Large intestine (tissue), 3 donors: Measurements from ENCODE around the gene RNF149. TPM values are rescaled to one million over a fixed set of nuclear protein-coding genes. Genes with fewer than 3 reads are reported as not detected.
"Not testable (repeated sequence)": the region's sequence is repeated elsewhere in the genome, so short reads cannot be mapped to it uniquely, and the experiment has no call there.

Experiments
- DNase-seq, 2 donors: peaks; one replicate each; pipeline versions ENCODE4 v3.0.0 to v3.0.0-alpha.2; 2013
- H3K27ac ChIP-seq: one replicate; pipeline ENCODE4 v1.5.1; 2013; ENCODE audit warnings: low read length
- H3K27me3 ChIP-seq: 2 replicates; pipeline ENCODE4 v1.6.1; 2013; ENCODE audit warnings: low read length; ENCODE audit not compliant: control insufficient read depth, insufficient read depth
- H3K36me3 ChIP-seq: 2 replicates; pipeline ENCODE4 v1.6.1; 2013; ENCODE audit warnings: low read length; ENCODE audit not compliant: control insufficient read depth, insufficient read depth
- H3K4me1 ChIP-seq: one replicate; pipeline ENCODE4 v1.6.1; 2013; ENCODE audit warnings: low read length; ENCODE audit not compliant: control insufficient read depth, insufficient read depth
- H3K4me3 ChIP-seq: one replicate; pipeline ENCODE4 v1.5.1; 2013; ENCODE audit warnings: low read length
- H3K9me3 ChIP-seq: one replicate; pipeline ENCODE4 v1.6.1; 2013; ENCODE audit warnings: mild to moderate bottlenecking, low read depth, low read length, moderate library complexity; ENCODE audit not compliant: control insufficient read depth
- WGBS: methylation state at CpG from one replicate; pipeline ENCODE4 v1.1.5; 2013; ENCODE audit warnings: low lambda C conversion rate; ENCODE audit not compliant: insufficient coverage; 5-methylcytosine and 5-hydroxymethylcytosine counted together
- polyA plus RNA-seq: library from polyadenylated mRNA; unstranded; fragments of 120-200 nt; gene quantifications from one replicate; pipeline ENCODE4 v1.2.1, GENCODE V29; 2013

RNF149 gene
- polyA plus RNA-seq, 1 donor = 68.9 TPM

DNA sequence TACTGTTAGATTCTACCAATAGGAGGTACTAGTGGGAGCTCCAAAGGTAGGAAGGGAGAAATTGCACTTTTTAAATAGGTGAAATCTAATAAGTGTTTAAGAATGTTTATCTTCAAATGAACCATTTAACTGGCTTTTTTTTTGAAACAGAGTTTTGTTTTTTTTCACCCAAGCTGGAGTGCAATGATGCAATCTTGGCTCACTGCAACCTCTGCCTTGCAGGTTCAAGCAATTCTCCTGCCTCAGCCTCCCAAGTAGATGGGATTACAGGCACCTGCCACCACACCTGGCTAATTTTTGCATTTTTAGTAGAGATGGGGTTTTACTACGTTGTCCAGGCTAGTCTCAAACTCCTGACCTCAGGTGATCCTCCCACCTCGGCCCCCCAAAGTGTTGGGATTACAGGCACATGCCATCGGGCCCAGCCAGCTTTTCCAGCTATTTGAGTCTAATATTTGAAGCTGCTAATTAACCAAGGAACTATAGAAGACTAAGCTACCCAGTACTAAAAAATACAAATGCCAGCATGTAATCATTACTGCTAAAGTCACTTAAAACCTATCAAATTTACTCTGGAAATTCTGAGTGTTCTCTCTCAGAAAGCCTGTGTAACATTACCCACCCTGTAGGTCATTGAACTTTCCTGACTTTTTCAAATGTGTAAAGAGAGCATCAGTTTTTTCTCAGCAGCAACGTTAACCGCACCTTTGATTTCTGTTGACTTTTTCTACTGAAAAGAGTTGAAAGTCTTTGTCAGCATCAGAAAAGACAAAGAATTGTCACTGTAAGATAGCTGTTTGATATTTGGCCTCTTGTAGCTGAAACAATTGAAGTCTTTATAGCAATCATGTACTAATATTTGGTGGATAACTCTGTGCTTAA, 24.6 kb upstream of the RNF149 start:
- no peak for DNase-seq
- Histone ChIP-seq H3K36me3 (no peaks in the 10 kb centered on the region), H3K9me3 (no peaks in the 10 kb centered on the region), H3K27me3 (no peaks in the 10 kb centered on the region), H3K4me1 (peaks cover 23% of the 10 kb centered on the region), H3K27ac (no peak overlapping the region), H3K4me3 (no peak overlapping the region)
- no CpG with 5 or more reads among the region's 5 CpGs for WGBS

DNA sequence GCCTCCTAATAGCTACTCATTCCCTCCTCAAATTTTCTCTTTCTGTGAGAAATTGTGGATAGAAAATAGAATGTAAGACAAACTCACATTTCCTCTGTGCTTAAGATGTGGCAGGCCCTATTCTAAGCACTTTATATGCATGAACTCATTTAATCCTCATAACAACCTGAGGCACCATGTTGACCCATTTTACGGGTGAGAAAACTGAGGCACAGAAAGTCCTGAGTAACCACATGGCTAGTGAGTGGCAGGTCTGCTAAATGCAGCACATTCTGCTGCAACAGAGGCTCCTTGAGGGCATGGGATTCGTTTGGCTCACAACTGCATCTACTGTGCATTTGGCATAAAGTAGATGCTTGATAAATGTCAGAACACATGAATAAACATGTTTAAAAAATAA, 22.7 kb upstream of the RNF149 start:
- no CpG with 5 or more reads among the region's 2 CpGs for WGBS
- Histone ChIP-seq H3K9me3 (no peaks in the 10 kb centered on the region), H3K4me1 (peaks cover 23% of the 10 kb centered on the region), H3K4me3 (no peak overlapping the region), H3K27me3 (no peaks in the 10 kb centered on the region), H3K27ac (no peak overlapping the region), H3K36me3 (no peaks in the 10 kb centered on the region)
- DNase-seq = no peak

DNA sequence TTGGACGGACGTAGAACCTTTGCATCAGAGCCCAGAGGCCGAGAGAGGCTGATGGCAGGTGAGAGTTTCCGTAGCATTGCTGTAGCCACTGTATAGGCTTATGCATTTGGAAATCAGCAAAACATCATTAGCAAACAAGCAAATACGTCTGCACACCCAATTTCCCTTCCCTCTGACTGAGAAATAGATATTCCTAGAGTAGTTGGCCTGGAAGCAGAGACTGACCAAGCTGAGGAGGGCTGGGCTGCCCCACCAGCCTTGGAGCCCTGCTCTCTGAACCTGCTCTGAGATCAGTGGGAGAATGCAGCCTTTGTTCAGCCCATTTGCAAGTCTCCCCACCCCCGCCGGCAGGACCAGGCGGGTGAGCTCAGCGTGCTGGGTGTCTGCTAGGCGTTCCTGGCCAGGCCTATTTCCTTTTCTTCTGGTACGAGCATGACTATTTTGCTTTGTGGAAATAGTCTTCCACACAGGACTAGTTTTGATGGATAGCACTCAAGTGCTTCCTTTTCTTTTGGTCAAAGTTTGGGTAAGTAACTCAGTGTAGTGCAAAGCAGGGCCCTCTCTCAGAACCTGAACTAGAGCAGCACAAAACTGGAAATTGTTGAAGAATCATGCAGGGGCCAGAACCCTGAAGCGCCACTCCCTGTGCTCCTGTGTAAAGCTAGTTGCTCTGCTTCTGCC, 21.9 kb upstream of the RNF149 start:
- DNase-seq = peak; percentile 26 to 64
- Histone ChIP-seq H3K9me3 (no peaks in the 10 kb centered on the region), H3K27ac (peak overlapping the region; percentile 22), H3K4me3 (no peak overlapping the region), H3K4me1 (peaks cover 23% of the 10 kb centered on the region), H3K36me3 (no peaks in the 10 kb centered on the region), H3K27me3 (no peaks in the 10 kb centered on the region)
- WGBS = no CpG with 5 or more reads among the region's 12 CpGs

DNA sequence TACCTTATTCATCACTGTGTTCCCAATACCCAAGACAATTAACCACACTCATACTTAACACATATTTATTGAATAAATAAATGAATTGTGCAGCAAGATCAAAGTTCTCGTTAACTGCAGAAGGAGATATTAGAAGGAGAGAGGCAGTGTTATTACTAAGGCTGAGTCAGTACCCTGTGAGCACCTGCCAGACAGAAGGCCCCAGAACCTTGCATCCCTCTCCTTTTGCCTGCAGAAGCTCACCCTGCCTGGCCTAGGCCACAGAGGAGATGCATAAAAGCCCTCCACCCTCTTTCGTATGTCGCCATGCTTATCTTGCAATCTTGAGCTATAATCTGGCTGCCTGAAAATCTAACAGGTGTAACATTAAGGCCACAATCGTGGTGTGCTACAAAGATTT, 20.5 kb upstream of the RNF149 start:
- H3K27me3 ChIP-seq = no peaks in the 10 kb centered on the region
- WGBS = 40% methylated on average over 1 of the region's 4 CpGs
- H3K9me3 ChIP-seq = no peaks in the 10 kb centered on the region
- no peaks in the 10 kb centered on the region for H3K36me3 ChIP-seq
- DNase-seq = peak in 1 of 2 donors; percentile 57
- H3K27ac ChIP-seq = peak overlapping the region; percentile 20
- no peak overlapping the region for H3K4me3 ChIP-seq
- H3K4me1 ChIP-seq = peaks cover 23% of the 10 kb centered on the region

DNA sequence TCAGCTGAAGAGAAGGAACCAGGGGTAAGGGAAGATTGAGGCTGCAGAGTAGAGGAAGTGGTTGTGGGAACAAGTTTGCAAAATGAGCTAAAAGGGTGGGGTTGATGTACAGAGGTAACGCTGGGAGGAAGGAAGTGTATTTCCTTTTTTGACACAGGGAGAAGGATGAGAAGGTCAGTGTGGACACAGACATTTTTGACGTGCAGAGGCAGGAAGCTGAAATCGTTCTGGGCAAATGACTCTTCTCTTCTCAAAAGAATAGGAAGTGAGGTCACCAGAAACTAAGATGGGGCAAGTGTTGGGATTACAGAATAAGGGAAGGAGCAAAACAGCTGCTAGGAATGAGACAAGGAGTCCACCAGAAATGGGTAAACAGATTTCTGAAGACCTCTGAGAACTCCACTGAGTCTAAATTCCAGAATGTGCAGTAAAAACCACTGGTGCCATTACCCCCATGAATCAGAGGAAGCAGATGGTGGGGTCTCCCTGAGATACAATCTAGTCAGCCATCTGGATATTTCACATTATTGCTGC, 20.0 kb upstream of the RNF149 start:
- 83% methylated on average over 1 of the region's 3 CpGs for WGBS
- Histone ChIP-seq H3K9me3 (no peaks in the 10 kb centered on the region), H3K4me1 (peaks cover 23% of the 10 kb centered on the region), H3K4me3 (no peak overlapping the region), H3K27me3 (no peaks in the 10 kb centered on the region), H3K36me3 (no peaks in the 10 kb centered on the region), H3K27ac (peak overlapping the region; percentile 20)
- peak in 1 of 2 donors; percentile 38 for DNase-seq

DNA sequence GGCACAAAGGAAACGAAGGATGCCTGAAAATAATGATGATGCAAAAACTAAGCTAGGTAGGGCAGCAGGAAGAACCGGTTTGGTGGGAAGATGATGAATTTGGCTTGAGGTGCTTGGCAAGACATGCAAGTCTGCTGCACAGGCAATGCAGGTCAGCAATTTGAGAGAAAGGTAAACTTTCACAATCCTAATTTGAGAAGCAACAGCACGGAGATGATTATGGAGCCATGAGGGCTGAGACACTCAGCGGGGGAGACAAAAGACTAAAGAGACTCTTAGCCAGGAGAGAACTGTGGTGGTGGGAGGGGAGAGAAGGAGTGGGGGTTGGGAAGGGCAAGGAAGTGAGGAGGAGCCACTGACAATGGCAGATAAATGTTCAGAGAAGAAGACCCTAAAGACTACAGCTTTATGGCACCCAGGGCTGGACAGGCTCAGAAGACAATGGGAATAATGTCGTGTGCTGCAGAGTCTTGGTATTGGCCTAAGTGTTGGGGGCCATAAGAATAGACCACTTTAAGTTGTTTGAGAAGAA, 19.4 kb upstream of the RNF149 start:
- WGBS = 33% methylated on average over 2 of the region's 5 CpGs
- no peak overlapping the region for H3K4me3 ChIP-seq
- H3K9me3 ChIP-seq = no peaks in the 10 kb centered on the region
- peaks cover 23% of the 10 kb centered on the region for H3K4me1 ChIP-seq
- DNase-seq = no peak
- no peak overlapping the region for H3K27ac ChIP-seq
- H3K27me3 ChIP-seq = no peaks in the 10 kb centered on the region
- no peaks in the 10 kb centered on the region for H3K36me3 ChIP-seq

DNA sequence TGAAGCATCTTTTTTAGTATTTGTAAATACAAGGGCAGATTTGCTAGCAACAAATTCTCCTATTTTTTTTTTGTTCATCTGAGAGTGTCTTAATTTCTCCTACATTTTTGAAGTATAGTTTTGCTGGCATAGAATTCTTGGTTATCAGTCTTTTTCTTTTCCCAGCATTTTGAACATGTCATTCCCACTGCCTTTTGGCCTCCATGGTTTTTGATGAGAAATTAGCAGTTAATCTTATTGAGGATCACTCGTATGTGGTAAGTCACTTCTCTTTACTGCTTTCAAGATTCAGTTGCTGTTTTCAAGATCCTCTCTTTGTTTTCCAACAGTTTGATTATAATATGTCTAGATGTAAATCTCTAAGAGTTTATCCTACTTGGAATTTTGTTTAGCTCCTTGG, 16.9 kb upstream of the RNF149 start:
- Histone ChIP-seq H3K36me3 (no peaks in the 10 kb centered on the region), H3K27me3 (no peaks in the 10 kb centered on the region), H3K4me1 (peaks cover 15% of the 10 kb centered on the region), H3K4me3 (no peak overlapping the region), H3K9me3 (no peaks in the 10 kb centered on the region), H3K27ac (no peak overlapping the region)
- no CpG with 5 or more reads among the region's 1 CpG for WGBS
- no peak for DNase-seq

DNA sequence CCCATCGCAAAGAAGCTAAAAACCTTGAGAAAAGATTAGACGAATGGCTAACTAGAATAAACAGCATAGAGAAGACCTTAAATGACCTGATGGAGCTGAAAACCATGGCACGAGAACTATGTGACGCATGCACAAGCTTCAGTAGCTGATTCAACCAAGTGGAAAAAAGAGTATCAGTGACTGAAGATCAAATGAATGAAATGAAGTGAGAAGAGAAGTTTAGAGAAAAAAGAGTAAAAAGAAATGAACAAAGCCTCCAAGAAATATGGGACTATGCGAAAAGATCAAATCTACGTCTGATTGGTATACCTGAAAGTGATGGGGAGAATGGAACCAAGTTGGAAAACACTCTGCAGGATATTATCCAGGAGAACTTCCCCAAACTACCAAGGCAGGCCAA, 8.1 kb upstream of the RNF149 start:
- not testable (repeated sequence) for H3K4me3 ChIP-seq, H3K9me3 ChIP-seq, H3K36me3 ChIP-seq, H3K4me1 ChIP-seq, H3K27ac ChIP-seq, DNase-seq, H3K27me3 ChIP-seq
- 100% methylated on average over 2 of the region's 6 CpGs for WGBS

DNA sequence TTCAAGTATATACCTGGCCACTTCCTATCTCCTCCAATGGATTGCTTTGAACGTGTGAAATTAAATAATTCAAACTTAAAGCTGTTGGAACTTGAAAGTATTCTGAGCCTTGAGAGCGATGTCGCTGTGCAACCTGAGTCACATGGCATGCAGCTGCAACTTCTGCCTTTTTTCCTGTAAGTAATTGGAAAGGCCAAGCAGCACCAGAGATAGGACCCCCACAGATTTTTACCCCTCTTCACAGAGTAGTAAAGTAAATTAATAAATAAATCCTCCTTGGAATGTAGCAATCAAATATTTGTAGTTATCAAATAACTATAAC, 3.2 kb upstream of the RNF149 start:
- no CpG with 5 or more reads among the region's 3 CpGs for WGBS
- H3K36me3 ChIP-seq = no peaks in the 10 kb centered on the region
- no peaks in the 10 kb centered on the region for H3K27me3 ChIP-seq
- H3K27ac ChIP-seq = no peak overlapping the region
- H3K4me1 ChIP-seq = peaks cover 26% of the 10 kb centered on the region
- H3K4me3 ChIP-seq = no peak overlapping the region
- no peak for DNase-seq
- H3K9me3 ChIP-seq = no peaks in the 10 kb centered on the region

DNA sequence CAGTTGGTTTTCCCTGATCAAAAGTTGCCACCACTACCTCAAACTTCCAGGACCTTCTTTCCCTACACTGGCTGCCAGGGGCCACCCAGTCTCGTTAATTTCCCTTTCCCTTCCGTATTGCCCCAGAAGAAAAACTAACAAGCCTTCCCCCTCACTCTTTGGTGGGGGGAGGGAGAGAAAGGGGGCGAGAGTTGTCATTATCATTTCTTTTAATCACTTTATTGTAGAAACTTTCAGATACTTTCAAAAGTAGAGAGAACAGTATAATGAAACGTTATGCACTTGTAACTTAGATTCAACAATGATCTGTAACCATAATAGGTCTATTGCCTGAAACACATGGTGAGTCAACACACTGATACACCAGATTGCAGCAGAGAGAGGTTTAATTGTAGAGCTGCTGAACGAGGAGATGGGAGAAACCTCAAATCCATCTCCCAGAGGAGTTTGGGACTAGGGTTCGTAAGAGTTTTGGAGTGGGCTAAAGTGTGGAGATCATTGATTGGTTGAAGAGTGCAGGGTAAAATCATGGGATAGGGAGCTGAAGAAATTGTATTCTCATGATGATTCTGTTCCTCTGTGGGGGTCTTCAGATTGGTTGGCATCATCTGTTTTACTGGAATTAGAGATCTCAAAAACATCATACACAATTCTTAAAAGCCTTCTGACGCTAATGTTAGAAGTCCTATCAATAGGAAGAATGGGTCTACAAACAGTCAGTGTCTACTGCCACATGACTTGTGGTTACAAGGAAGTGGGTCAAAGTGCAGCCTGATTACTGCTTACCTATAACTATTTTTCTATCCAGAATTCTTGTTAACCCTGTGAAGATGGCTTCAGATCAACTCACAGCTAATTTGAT, 2.6 kb upstream of the RNF149 start:
- Histone ChIP-seq H3K27ac (peak overlapping the region; percentile 48), H3K4me3 (no peak overlapping the region), H3K9me3 (no peaks in the 10 kb centered on the region), H3K27me3 (no peaks in the 10 kb centered on the region), H3K4me1 (peaks cover 30% of the 10 kb centered on the region), H3K36me3 (no peaks in the 10 kb centered on the region)
- 33% methylated on average over 1 of the region's 7 CpGs for WGBS
- peak; percentile 44 to 75 for DNase-seq
